NK-92 (cell line): Measurements from ENCODE around the gene GNB3.
"Not testable (repeated sequence)": the region's sequence is repeated elsewhere in the genome, so short reads cannot be mapped to it uniquely, and the experiment has no call there.

ENCODE experiments used
- DNase-seq: peaks from one replicate; lab custom pipeline; 2025; ENCODE audit not compliant: unreplicated experiment; lab: John Stamatoyannopoulos, UW

Gene GNB3

GRCh38 chr12:6858799-6859198 is 18.1 kb downstream of the GNB3 start:
- no peak for DNase-seq

GRCh38 chr12:6860116-6860515 is 19.4 kb downstream of the GNB3 start:
- DNase-seq = no peak

- DNase-seq = no peak
These were observed 20.2 kb downstream of the GNB3 start for GRCh38 chr12:6860942-6861341.

GRCh38 chr12:6861391-6861790 is 20.7 kb downstream of the GNB3 start:
- no peak for DNase-seq

- DNase-seq = no peak
These were observed 22.3 kb downstream of the GNB3 start for GRCh38 chr12:6863033-6863432.

DNA sequence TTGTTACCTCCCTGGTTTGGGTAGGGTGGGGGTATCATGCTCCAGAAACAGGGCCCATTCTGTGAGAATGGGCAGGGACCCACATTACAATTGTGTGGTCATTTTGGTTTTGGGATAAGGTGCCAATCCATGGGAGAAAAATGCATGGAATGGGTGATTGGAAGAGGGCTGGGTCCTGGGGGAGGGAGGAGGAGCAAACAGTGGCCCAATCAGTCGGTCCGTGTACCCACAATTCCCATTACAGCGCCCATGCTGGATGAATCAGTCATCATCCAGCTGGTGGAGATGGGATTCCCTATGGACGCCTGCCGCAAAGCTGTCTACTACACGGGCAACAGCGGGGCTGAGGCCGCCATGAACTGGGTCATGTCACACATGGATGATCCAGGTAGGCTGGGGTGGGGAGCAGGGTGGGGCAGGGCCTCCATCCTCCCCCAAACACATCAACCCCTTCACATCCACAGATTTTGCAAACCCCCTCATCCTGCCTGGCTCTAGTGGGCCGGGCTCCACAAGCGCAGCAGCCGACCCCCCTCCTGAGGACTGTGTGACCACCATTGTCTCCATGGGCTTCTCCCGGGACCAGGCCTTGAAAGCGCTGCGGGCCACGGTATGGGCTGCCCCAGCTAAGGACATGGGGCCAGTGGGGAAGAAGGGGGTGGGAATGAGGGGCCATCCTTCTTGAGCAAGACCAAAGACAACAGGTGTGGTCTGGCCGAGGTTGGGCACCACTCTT is 23.0 kb downstream of the GNB3 start:
- no peak for DNase-seq

DNA sequence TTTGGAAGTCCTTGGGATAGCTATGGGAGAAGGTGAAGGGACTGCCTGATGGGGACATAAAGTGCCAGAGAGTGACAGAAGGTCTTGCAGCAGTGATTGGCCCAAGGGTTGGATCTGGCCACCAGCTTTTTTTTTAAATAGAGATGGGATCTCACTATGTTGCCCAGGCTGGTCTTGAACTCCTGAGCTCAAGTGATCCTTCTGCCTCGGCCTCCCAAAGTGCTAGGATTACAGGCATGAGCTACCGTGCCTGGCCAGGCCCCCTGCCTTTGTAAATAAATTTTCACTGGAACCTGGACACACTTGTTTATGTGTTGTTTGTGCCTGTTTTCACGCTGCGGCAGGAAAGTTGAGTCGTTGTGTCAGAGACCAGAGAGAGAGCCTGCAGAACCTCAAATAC is 24.6 kb downstream of the GNB3 start:
- DNase-seq = not testable (repeated sequence)

- no peak for DNase-seq
These were observed 25.6 kb downstream of the GNB3 start for GRCh38 chr12:6866163-6866919.

- DNase-seq = no peak
These were observed 26.2 kb downstream of the GNB3 start for GRCh38 chr12:6866920-6867412.

GRCh38 chr12:6867413-6868210 is 26.9 kb downstream of the GNB3 start, which contains the start of gene TPI1:
TSS of gene TPI1 (plus strand) at chr12:6867531. CDS start at chr12:6867567, 36 bp downstream.
- peak; percentile 14 for DNase-seq

- no peak for DNase-seq
These were observed 27.7 kb downstream of the GNB3 start for GRCh38 chr12:6868211-6869048.

- DNase-seq = no peak
These were observed 28.6 kb downstream of the GNB3 start for GRCh38 chr12:6869049-6870021.

DNA sequence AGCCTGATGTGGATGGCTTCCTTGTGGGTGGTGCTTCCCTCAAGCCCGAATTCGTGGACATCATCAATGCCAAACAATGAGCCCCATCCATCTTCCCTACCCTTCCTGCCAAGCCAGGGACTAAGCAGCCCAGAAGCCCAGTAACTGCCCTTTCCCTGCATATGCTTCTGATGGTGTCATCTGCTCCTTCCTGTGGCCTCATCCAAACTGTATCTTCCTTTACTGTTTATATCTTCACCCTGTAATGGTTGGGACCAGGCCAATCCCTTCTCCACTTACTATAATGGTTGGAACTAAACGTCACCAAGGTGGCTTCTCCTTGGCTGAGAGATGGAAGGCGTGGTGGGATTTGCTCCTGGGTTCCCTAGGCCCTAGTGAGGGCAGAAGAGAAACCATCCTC is 29.6 kb downstream of the GNB3 start:
- DNase-seq = not testable (repeated sequence)

- no peak for DNase-seq
These were observed 30.6 kb downstream of the GNB3 start for GRCh38 chr12:6871052-6871957.

- peak; percentile 8 for DNase-seq
These were observed 31.6 kb downstream of the GNB3 start for GRCh38 chr12:6872073-6873048.

GRCh38 chr12:6873094-6874014 is 32.6 kb downstream of the GNB3 start, which contains the start of gene SPSB2:
TSS of gene SPSB2 (minus strand) at chr12:6873303. CDS start at chr12:6872901, 402 bp downstream.
- DNase-seq = peak; percentile 75
